ENCODE data around the gene PROSER3. TPM values are rescaled to one million over a fixed set of nuclear protein-coding genes. Genes with fewer than 3 reads are reported as not detected.

The PROSER3 gene
- polyA plus RNA-seq, 3 donors = 1.8 to 14.7 (median 2.9) TPM

DNA sequence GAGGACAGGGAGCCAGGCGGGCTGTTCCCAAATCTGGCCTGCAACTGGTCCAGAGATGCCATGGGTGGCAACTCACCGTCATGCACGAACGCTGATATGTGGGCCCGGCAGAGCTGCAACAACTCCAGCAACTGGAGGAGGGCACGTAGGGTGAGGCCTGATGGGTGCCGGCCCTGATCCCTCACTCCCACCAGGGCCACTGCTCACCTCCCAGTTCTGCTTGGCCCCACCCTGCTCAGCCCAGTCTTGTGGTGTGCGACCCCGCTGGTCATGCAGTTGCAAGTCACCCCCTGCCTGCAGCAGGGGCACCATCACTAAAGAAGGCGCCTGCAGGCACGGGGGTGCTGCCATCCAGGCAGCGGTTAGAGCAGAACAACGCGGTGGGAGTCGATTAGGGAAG lies 34.3 kb downstream of the PROSER3 start:
- peaks cover 2 to 11% of the 10 kb centered on the region in 2 donors for H3K27me3 ChIP-seq (ENCODE audit: control insufficient read depth in 2 of 2, insufficient read depth in 2 of 2, low read length in 2 of 2)
- TF ChIP-seq, protein P1, sequence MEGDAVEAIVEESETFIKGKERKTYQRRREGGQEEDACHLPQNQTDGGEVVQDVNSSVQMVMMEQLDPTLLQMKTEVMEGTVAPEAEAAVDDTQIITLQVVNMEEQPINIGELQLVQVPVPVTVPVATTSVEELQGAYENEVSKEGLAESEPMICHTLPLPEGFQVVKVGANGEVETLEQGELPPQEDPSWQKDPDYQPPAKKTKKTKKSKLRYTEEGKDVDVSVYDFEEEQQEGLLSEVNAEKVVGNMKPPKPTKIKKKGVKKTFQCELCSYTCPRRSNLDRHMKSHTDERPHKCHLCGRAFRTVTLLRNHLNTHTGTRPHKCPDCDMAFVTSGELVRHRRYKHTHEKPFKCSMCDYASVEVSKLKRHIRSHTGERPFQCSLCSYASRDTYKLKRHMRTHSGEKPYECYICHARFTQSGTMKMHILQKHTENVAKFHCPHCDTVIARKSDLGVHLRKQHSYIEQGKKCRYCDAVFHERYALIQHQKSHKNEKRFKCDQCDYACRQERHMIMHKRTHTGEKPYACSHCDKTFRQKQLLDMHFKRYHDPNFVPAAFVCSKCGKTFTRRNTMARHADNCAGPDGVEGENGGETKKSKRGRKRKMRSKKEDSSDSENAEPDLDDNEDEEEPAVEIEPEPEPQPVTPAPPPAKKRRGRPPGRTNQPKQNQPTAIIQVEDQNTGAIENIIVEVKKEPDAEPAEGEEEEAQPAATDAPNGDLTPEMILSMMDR (IDR thresholded peaks at IDR 0.05) = no peak
- H3K4me2 ChIP-seq (replicated peaks; ENCODE audit: extremely low read depth, low read length, poor library complexity, severe bottlenecking) = no peak overlapping the region
- 90% methylated on average over 15 of the region's 15 CpGs for WGBS (ENCODE audit: insufficient coverage)
- no peak overlapping the region for H2AFZ ChIP-seq (ENCODE audit: insufficient read depth, low read depth, low read length, poor library complexity, severe bottlenecking)
- no peaks in the 10 kb centered on the region for H4K20me1 ChIP-seq (ENCODE audit: insufficient read depth, low read length)
- no peaks in the 10 kb centered on the region for H3K4me1 ChIP-seq (ENCODE audit: control insufficient read depth in 1 of 2, insufficient read depth in 2 of 2, low read length in 2 of 2)
- H3K4me3 ChIP-seq (replicated peaks in 1 of 3; ENCODE audit: low read depth in 2 of 3, low read length in 3 of 3) = no peak overlapping the region
- no peak overlapping the region for H3K9ac ChIP-seq (ENCODE audit: insufficient read depth, low read length, poor library complexity, severe bottlenecking)
- peaks cover 0 to 5% of the 10 kb centered on the region in 2 donors for H3K36me3 ChIP-seq (replicated peaks in 1 of 2; ENCODE audit: control insufficient read depth in 1 of 2, insufficient read depth in 2 of 2, low read length in 2 of 2)
- peak overlapping the region in 1 of 7 donors; percentile 23 for H3K27ac Mint-ChIP-seq
- H3K9me3 ChIP-seq (replicated peaks in 1 of 2; ENCODE audit: control insufficient read depth in 1 of 2, insufficient read depth in 1 of 2, low read length in 2 of 2) = no peaks in the 10 kb centered on the region
- no peak overlapping the region for H3K4me3 Mint-ChIP-seq
- no peaks in the 10 kb centered on the region for H3K79me2 ChIP-seq (ENCODE audit: insufficient read depth, low read length)
- H3K36me3 Mint-ChIP-seq = peaks cover 0 to 4% of the 10 kb centered on the region in 2 donors
- no peak overlapping the region for H3K27ac ChIP-seq (ENCODE audit: low read depth in 1 of 2, low read length in 2 of 2)
- H3K4me1 Mint-ChIP-seq = peaks cover 2% of the 10 kb centered on the region
- H3K9me3 Mint-ChIP-seq = peaks cover 0 to 6% (median 0%) of the 10 kb centered on the region in 7 donors
- DNase-seq = no peak
- intact Hi-C loops (cut with micrococcal nuclease) = no loop called here
- peaks cover 22 to 30% (median 24%) of the 10 kb centered on the region in 3 donors for H3K27me3 Mint-ChIP-seq (ENCODE audit: low read depth in 3 of 3)

DNA sequence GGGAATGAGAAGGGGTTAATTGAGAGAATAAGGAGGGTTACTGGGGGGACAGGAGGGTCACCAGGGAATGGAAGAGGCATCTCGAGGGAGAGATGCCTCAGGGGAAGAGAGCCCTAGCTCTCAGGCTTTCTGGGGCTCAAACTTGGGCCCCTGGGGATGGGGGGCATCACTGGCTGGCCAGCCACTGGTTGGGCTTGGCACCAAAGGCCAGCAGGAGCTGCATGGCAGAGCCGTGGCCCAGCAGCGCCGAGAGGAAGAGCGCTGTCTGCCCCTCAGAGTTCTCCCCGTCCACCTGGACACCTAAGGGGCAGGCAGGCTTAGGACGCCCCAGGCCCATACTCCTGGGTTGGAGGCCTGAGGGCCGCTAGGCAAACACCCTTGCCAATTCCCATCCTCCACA lies 34.9 kb downstream of the PROSER3 start:
- H3K27me3 Mint-ChIP-seq (ENCODE audit: low read depth in 3 of 3) = peaks cover 28 to 36% (median 28%) of the 10 kb centered on the region in 3 donors
- no peaks in the 10 kb centered on the region for H3K36me3 ChIP-seq (replicated peaks in 1 of 2; ENCODE audit: control insufficient read depth in 1 of 2, insufficient read depth in 2 of 2, low read length in 2 of 2)
- intact Hi-C loops (cut with micrococcal nuclease) = no loop called here
- no peak overlapping the region for H2AFZ ChIP-seq (ENCODE audit: insufficient read depth, low read depth, low read length, poor library complexity, severe bottlenecking)
- no peaks in the 10 kb centered on the region for H4K20me1 ChIP-seq (ENCODE audit: insufficient read depth, low read length)
- TF ChIP-seq, protein P1 (IDR thresholded peaks at IDR 0.05) = no peak
- H3K4me1 ChIP-seq (ENCODE audit: control insufficient read depth in 1 of 2, insufficient read depth in 2 of 2, low read length in 2 of 2) = no peaks in the 10 kb centered on the region
- H3K4me3 Mint-ChIP-seq = no peak overlapping the region
- peaks cover 0 to under 1% of the 10 kb centered on the region in 2 donors for H3K36me3 Mint-ChIP-seq
- H3K4me3 ChIP-seq (replicated peaks in 1 of 3; ENCODE audit: low read depth in 2 of 3, low read length in 3 of 3) = no peak overlapping the region
- peaks cover 4% of the 10 kb centered on the region for H3K4me1 Mint-ChIP-seq
- H3K27ac Mint-ChIP-seq = peak overlapping the region in 1 of 7 donors; percentile 26
- no peak overlapping the region for H3K9ac ChIP-seq (ENCODE audit: insufficient read depth, low read length, poor library complexity, severe bottlenecking)
- H3K9me3 ChIP-seq (replicated peaks in 1 of 2; ENCODE audit: control insufficient read depth in 1 of 2, insufficient read depth in 1 of 2, low read length in 2 of 2) = no peaks in the 10 kb centered on the region
- peaks cover 0 to 6% (median 0%) of the 10 kb centered on the region in 7 donors for H3K9me3 Mint-ChIP-seq
- DNase-seq = no peak
- 89% methylated on average over 8 of the region's 8 CpGs for WGBS (ENCODE audit: insufficient coverage)
- no peak overlapping the region for H3K4me2 ChIP-seq (replicated peaks; ENCODE audit: extremely low read depth, low read length, poor library complexity, severe bottlenecking)
- no peak overlapping the region for H3K27ac ChIP-seq (ENCODE audit: low read depth in 1 of 2, low read length in 2 of 2)
- no peaks in the 10 kb centered on the region for H3K79me2 ChIP-seq (ENCODE audit: insufficient read depth, low read length)
- peaks cover 2 to 17% of the 10 kb centered on the region in 2 donors for H3K27me3 ChIP-seq (ENCODE audit: control insufficient read depth in 2 of 2, insufficient read depth in 2 of 2, low read length in 2 of 2)

Data from CD14-positive monocyte (primary cell).